ENCODE results near the gene PVALB.

DNA sequence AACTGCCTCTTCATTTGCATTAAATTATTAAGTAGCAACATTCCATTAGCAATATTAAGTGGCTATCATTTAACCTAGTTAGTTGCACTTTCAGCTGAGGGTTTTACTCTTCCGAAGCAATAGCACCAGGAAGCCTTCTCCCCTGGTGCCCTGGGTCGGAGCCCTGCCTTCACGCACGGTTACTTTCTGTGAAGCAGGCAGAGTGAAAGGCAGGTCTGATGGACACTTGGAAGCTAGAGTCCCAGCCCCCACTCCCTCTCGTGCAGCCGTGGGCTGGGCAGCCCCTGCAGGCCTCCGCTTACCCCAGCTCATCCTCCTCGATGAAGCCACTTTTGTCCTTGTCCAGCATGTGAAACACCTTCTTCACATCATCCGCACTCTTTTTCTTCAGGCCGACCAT lies 2.0 kb downstream of the PVALB start:
- TF ChIP-seq, protein P1, sequence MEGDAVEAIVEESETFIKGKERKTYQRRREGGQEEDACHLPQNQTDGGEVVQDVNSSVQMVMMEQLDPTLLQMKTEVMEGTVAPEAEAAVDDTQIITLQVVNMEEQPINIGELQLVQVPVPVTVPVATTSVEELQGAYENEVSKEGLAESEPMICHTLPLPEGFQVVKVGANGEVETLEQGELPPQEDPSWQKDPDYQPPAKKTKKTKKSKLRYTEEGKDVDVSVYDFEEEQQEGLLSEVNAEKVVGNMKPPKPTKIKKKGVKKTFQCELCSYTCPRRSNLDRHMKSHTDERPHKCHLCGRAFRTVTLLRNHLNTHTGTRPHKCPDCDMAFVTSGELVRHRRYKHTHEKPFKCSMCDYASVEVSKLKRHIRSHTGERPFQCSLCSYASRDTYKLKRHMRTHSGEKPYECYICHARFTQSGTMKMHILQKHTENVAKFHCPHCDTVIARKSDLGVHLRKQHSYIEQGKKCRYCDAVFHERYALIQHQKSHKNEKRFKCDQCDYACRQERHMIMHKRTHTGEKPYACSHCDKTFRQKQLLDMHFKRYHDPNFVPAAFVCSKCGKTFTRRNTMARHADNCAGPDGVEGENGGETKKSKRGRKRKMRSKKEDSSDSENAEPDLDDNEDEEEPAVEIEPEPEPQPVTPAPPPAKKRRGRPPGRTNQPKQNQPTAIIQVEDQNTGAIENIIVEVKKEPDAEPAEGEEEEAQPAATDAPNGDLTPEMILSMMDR (IDR thresholded peaks at IDR 0.05; ENCODE audit: poor library complexity): no peak
- TF ChIP-seq EZH2 (IDR thresholded peaks at IDR 0.05; ENCODE audit: borderline replicate concordance) (no peak), EZH2phosphoT487 (IDR thresholded peaks at IDR 0.05; ENCODE audit: low read depth, severe bottlenecking, unreplicated experiment) (no peak)

All from hepatocyte (in vitro differentiated cells).